ENCODE measurements around the gene SLC1A2.

SLC1A2 gene

DNA sequence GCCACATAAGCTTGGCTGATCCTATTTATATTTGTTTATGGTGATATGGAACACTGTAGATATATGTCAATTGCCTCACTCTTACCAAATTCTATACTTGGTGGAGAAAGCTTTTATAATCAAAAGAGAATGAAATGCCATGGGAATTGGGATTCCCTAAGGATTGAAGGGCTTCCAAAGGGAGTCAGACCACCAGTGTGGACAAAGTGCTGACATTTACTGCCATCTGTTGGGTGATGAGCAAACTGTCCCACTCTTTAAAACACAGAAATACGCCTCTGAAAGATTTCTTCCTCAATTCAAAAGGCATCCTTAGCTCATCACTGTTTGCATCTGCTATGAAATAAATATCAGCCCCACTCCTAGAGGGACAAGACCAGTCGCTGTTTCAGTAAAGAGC is 7.1 kb downstream of the SLC1A2 start:
- peaks cover 7% of the 10 kb centered on the region for H3K27me3 ChIP-seq (ENCODE audit: insufficient read depth, low read length, poor library complexity, severe bottlenecking)

GRCh38 chr11:35407041-35407440 is 12.3 kb downstream of the SLC1A2 start:
- no peak overlapping the region for H3K9ac ChIP-seq (ENCODE audit: low read depth, low read length, poor library complexity, severe bottlenecking)
- no peak overlapping the region for H3K4me2 ChIP-seq (ENCODE audit: low read depth, low read length, poor library complexity, severe bottlenecking)
- H2AFZ ChIP-seq (ENCODE audit: low read length): no peak overlapping the region
- H3K36me3 ChIP-seq (ENCODE audit: insufficient read depth, low read length): no peaks in the 10 kb centered on the region
- no peak overlapping the region for H3K4me3 ChIP-seq (ENCODE audit: low read length, poor library complexity, severe bottlenecking)
- no peaks in the 10 kb centered on the region for H3F3A ChIP-seq (ENCODE audit: low read depth)
- H3K9me2 ChIP-seq (replicated peaks; ENCODE audit: low read depth, low read length): no peaks in the 10 kb centered on the region
- H4K20me1 ChIP-seq (ENCODE audit: insufficient read depth, low read length, poor library complexity, severe bottlenecking): no peaks in the 10 kb centered on the region
- no peaks in the 10 kb centered on the region for H3K9me3 ChIP-seq (ENCODE audit: insufficient read depth, low read depth, low read length)
- H3K27me3 ChIP-seq (ENCODE audit: insufficient read depth, low read length, poor library complexity, severe bottlenecking): no peaks in the 10 kb centered on the region
- no peaks in the 10 kb centered on the region for H3K79me2 ChIP-seq (ENCODE audit: insufficient read depth, low read length)
- TF ChIP-seq EZH2phosphoT487 (IDR thresholded peaks at IDR 0.05; ENCODE audit: borderline replicate concordance): no peak
- TF ChIP-seq, protein P1, sequence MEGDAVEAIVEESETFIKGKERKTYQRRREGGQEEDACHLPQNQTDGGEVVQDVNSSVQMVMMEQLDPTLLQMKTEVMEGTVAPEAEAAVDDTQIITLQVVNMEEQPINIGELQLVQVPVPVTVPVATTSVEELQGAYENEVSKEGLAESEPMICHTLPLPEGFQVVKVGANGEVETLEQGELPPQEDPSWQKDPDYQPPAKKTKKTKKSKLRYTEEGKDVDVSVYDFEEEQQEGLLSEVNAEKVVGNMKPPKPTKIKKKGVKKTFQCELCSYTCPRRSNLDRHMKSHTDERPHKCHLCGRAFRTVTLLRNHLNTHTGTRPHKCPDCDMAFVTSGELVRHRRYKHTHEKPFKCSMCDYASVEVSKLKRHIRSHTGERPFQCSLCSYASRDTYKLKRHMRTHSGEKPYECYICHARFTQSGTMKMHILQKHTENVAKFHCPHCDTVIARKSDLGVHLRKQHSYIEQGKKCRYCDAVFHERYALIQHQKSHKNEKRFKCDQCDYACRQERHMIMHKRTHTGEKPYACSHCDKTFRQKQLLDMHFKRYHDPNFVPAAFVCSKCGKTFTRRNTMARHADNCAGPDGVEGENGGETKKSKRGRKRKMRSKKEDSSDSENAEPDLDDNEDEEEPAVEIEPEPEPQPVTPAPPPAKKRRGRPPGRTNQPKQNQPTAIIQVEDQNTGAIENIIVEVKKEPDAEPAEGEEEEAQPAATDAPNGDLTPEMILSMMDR (conservative IDR thresholded peaks at IDR 0.05; ENCODE audit: low read length): no peak
- H3K4me1 ChIP-seq (ENCODE audit: insufficient read depth, low read length, poor library complexity, severe bottlenecking): no peaks in the 10 kb centered on the region

More for the DNA sequence above, 7.1 kb downstream of the SLC1A2 start:
- no peaks in the 10 kb centered on the region for H4K20me1 ChIP-seq (ENCODE audit: insufficient read depth, low read length, poor library complexity, severe bottlenecking)
- H3F3A ChIP-seq (ENCODE audit: low read depth): no peaks in the 10 kb centered on the region
- no peaks in the 10 kb centered on the region for H3K36me3 ChIP-seq (ENCODE audit: insufficient read depth, low read length)
- no peak overlapping the region for H3K9ac ChIP-seq (ENCODE audit: low read depth, low read length, poor library complexity, severe bottlenecking)
- no peaks in the 10 kb centered on the region for H3K9me3 ChIP-seq (ENCODE audit: insufficient read depth, low read depth, low read length)
- H3K79me2 ChIP-seq (ENCODE audit: insufficient read depth, low read length): no peaks in the 10 kb centered on the region
- TF ChIP-seq EZH2phosphoT487 (IDR thresholded peaks at IDR 0.05; ENCODE audit: borderline replicate concordance): no peak
- TF ChIP-seq, protein P1 (conservative IDR thresholded peaks at IDR 0.05; ENCODE audit: low read length): peak; percentile 71
- H3K9me2 ChIP-seq (replicated peaks; ENCODE audit: low read depth, low read length): no peaks in the 10 kb centered on the region
- no peak overlapping the region for H3K4me2 ChIP-seq (ENCODE audit: low read depth, low read length, poor library complexity, severe bottlenecking)
- H3K4me3 ChIP-seq (ENCODE audit: low read length, poor library complexity, severe bottlenecking): no peak overlapping the region
- H3K4me1 ChIP-seq (ENCODE audit: insufficient read depth, low read length, poor library complexity, severe bottlenecking): no peaks in the 10 kb centered on the region
- no peak overlapping the region for H2AFZ ChIP-seq (ENCODE audit: low read length)

DNA sequence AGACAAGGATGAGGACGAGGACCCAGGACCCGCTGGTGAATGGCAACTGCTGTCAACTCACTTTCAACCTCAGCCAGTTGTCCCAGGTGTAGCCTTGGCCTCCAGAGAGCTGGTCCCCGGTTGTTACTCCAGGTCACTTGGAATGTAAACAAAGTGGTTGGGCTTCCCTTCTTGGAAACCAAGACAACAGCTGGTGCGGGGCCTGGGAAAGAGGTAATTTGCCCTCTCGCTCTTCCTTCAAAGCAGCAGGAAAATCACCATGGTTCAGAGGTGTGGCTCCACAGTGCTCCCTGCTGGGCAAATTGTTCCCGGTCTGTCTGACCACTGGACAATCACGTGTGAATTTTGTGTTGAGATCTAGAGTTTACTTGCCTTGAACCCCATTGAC is 15.0 kb downstream of the SLC1A2 start:
- 0 out of 2 replicates have a peak overlapping the region, but pooled peaks have one; percentile 48 for H2AFZ ChIP-seq (ENCODE audit: low read length)
- H3K79me2 ChIP-seq (ENCODE audit: insufficient read depth, low read length): no peaks in the 10 kb centered on the region
- no peaks in the 10 kb centered on the region for H3K9me3 ChIP-seq (ENCODE audit: insufficient read depth, low read depth, low read length)
- H3K4me1 ChIP-seq (ENCODE audit: insufficient read depth, low read length, poor library complexity, severe bottlenecking): no peaks in the 10 kb centered on the region
- no peaks in the 10 kb centered on the region for H3K27me3 ChIP-seq (ENCODE audit: insufficient read depth, low read length, poor library complexity, severe bottlenecking)
- H3K9ac ChIP-seq (ENCODE audit: low read depth, low read length, poor library complexity, severe bottlenecking): no peak overlapping the region
- peak overlapping the region; percentile 33 for H3K4me2 ChIP-seq (ENCODE audit: low read depth, low read length, poor library complexity, severe bottlenecking)
- H3F3A ChIP-seq (ENCODE audit: low read depth): no peaks in the 10 kb centered on the region
- H4K20me1 ChIP-seq (ENCODE audit: insufficient read depth, low read length, poor library complexity, severe bottlenecking): no peaks in the 10 kb centered on the region
- no peak for TF ChIP-seq EZH2phosphoT487 (IDR thresholded peaks at IDR 0.05; ENCODE audit: borderline replicate concordance)
- TF ChIP-seq, protein P1 (conservative IDR thresholded peaks at IDR 0.05; ENCODE audit: low read length): peak; percentile 73
- no peaks in the 10 kb centered on the region for H3K36me3 ChIP-seq (ENCODE audit: insufficient read depth, low read length)
- no peak overlapping the region for H3K4me3 ChIP-seq (ENCODE audit: low read length, poor library complexity, severe bottlenecking)
- no peaks in the 10 kb centered on the region for H3K9me2 ChIP-seq (replicated peaks; ENCODE audit: low read depth, low read length)

Measured in Loucy (cell line).